GM23338 (cell line): ENCODE results near the gene TMEM139.

Experiments
- CREB1 ChIP-seq: fragments of 250-450 bp; sonication (Bioruptor Pico); IDR thresholded peaks from 2 replicates; pipeline ENCODE4 v1.5.0; 2020; ENCODE audit warnings: low read depth, mild to moderate bottlenecking, moderate library complexity
- CTCF ChIP-seq, 2 experiments: fragments of 200-600 bp in 1 of 2; sonication (generic) in 1 of 2; conservative IDR thresholded peaks; 2 replicates each; pipeline versions ENCODE4 v1.5.1 to v1.6.1; 2016 to 2017; ENCODE audit warnings: antibody characterized with exemption in 2 of 2, low read depth in 2 of 2, mild to moderate bottlenecking in 2 of 2, moderate library complexity in 1 of 2
- EZH2 ChIP-seq: fragments of 200-600 bp; sonication (generic); IDR thresholded peaks from one replicate; pipeline ENCODE4 v1.8.0; 2017; ENCODE audit warnings: antibody characterized with exemption, mild to moderate bottlenecking, low read depth; ENCODE audit not compliant: unreplicated experiment
- EZH2phosphoT487 ChIP-seq: fragments of 200-600 bp; sonication (generic); IDR thresholded peaks from one replicate; pipeline ENCODE4 v1.8.1; 2018; ENCODE audit warnings: antibody characterized with exemption; ENCODE audit not compliant: unreplicated experiment
- JUNB ChIP-seq: IDR thresholded peaks from one replicate; pipeline ENCODE4 v1.6.1; 2016; ENCODE audit warnings: antibody characterized with exemption; ENCODE audit not compliant: unreplicated experiment
- NANOG ChIP-seq: IDR thresholded peaks from 2 replicates; pipeline ENCODE4 v1.6.1; 2016; ENCODE audit warnings: antibody characterized with exemption, borderline replicate concordance
- POLR2AphosphoS5 ChIP-seq: IDR thresholded peaks from 2 replicates; pipeline ENCODE4 v1.6.1; 2016; ENCODE audit warnings: antibody characterized with exemption, low read depth
- STAT1 ChIP-seq: IDR thresholded peaks from one replicate; pipeline ENCODE4 v1.6.1; 2016; ENCODE audit warnings: antibody characterized with exemption; ENCODE audit not compliant: unreplicated experiment
- ZNF114 ChIP-seq: fragments of 250-450 bp; sonication (Bioruptor Pico); IDR thresholded peaks from 2 replicates; pipeline ENCODE4 v1.5.0; 2020; ENCODE audit warnings: mild to moderate bottlenecking, moderate library complexity
- ZNF462 ChIP-seq: fragments of 250-450 bp; sonication (Bioruptor Pico); IDR thresholded peaks from 2 replicates; pipeline ENCODE4 v1.5.0; 2020; ENCODE audit warnings: mild to moderate bottlenecking, moderate library complexity
- TF ChIP-seq, protein P1 (sequence below): IDR thresholded peaks from 2 replicates; pipeline ENCODE4 v1.6.1; 2016; ENCODE audit warnings: antibody characterized with exemption
- TF ChIP-seq, protein P2 (sequence below): IDR thresholded peaks from one replicate; pipeline ENCODE4 v1.6.1; 2018; ENCODE audit warnings: antibody characterized with exemption; ENCODE audit not compliant: unreplicated experiment

- TF ChIP-seq CREB1 (CRISPR knock-in tag) (no peak), CTCF (conservative IDR thresholded peaks at IDR 0.05; ENCODE audit: low read depth in 2 of 2) (no peak), EZH2 (no peak), EZH2phosphoT487 (no peak), POLR2AphosphoS5 (no peak), JUNB (no peak), ZNF114 (CRISPR knock-in tag) (no peak), STAT1 (no peak), NANOG (no peak), ZNF462 (CRISPR knock-in tag) (no peak)
- TF ChIP-seq, protein P1, sequence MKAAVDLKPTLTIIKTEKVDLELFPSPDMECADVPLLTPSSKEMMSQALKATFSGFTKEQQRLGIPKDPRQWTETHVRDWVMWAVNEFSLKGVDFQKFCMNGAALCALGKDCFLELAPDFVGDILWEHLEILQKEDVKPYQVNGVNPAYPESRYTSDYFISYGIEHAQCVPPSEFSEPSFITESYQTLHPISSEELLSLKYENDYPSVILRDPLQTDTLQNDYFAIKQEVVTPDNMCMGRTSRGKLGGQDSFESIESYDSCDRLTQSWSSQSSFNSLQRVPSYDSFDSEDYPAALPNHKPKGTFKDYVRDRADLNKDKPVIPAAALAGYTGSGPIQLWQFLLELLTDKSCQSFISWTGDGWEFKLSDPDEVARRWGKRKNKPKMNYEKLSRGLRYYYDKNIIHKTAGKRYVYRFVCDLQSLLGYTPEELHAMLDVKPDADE, result no peak
- TF ChIP-seq, protein P2, sequence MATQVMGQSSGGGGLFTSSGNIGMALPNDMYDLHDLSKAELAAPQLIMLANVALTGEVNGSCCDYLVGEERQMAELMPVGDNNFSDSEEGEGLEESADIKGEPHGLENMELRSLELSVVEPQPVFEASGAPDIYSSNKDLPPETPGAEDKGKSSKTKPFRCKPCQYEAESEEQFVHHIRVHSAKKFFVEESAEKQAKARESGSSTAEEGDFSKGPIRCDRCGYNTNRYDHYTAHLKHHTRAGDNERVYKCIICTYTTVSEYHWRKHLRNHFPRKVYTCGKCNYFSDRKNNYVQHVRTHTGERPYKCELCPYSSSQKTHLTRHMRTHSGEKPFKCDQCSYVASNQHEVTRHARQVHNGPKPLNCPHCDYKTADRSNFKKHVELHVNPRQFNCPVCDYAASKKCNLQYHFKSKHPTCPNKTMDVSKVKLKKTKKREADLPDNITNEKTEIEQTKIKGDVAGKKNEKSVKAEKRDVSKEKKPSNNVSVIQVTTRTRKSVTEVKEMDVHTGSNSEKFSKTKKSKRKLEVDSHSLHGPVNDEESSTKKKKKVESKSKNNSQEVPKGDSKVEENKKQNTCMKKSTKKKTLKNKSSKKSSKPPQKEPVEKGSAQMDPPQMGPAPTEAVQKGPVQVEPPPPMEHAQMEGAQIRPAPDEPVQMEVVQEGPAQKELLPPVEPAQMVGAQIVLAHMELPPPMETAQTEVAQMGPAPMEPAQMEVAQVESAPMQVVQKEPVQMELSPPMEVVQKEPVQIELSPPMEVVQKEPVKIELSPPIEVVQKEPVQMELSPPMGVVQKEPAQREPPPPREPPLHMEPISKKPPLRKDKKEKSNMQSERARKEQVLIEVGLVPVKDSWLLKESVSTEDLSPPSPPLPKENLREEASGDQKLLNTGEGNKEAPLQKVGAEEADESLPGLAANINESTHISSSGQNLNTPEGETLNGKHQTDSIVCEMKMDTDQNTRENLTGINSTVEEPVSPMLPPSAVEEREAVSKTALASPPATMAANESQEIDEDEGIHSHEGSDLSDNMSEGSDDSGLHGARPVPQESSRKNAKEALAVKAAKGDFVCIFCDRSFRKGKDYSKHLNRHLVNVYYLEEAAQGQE, result no peak
Measured at GRCh38 chr7:143289421-143289820, 4.7 kb downstream of the TMEM139 start.
